ENCODE measurements around the gene PRR20G. TPM values are rescaled to one million over a fixed set of nuclear protein-coding genes. Genes with fewer than 3 reads are reported as not detected.

Gene PRR20G
- total RNA-seq, 1 donor from 2014 or later = not detected

GRCh38 chr3:127289706-127290575, 2.1 kb upstream of the PRR20G start:
- Mint-ChIP-seq H3K27me3 (peaks cover 17% of the 10 kb centered on the region), H3K4me1 (ENCODE audit: low read depth) (no peaks in the 10 kb centered on the region), H3K36me3 (ENCODE audit: insufficient read depth) (no peaks in the 10 kb centered on the region), H3K27ac (no peak overlapping the region), H3K9me3 (ENCODE audit: low read depth) (peaks cover 4% of the 10 kb centered on the region), H3K4me3 (ENCODE audit: low read depth) (no peak overlapping the region)
- TF ChIP-seq CTCF (IDR thresholded peaks at IDR 0.05; ENCODE audit: unreplicated experiment) = no peak
- DNase-seq (ENCODE audit: low spot score, unreplicated experiment) = no peak

GRCh38 chr3:127288921-127289705, 1.3 kb upstream of the PRR20G start:
- Mint-ChIP-seq H3K36me3 (ENCODE audit: insufficient read depth) (no peaks in the 10 kb centered on the region), H3K9me3 (ENCODE audit: low read depth) (peaks cover 4% of the 10 kb centered on the region), H3K4me3 (ENCODE audit: low read depth) (no peak overlapping the region), H3K4me1 (ENCODE audit: low read depth) (no peaks in the 10 kb centered on the region), H3K27me3 (peaks cover 16% of the 10 kb centered on the region), H3K27ac (no peak overlapping the region)
- DNase-seq (ENCODE audit: low spot score, unreplicated experiment) = no peak
- no peak for TF ChIP-seq CTCF (IDR thresholded peaks at IDR 0.05; ENCODE audit: unreplicated experiment)

- no peak overlapping the region for H3K27ac Mint-ChIP-seq
- TF ChIP-seq CTCF (IDR thresholded peaks at IDR 0.05; ENCODE audit: unreplicated experiment) = no peak
- no peak overlapping the region for H3K4me3 Mint-ChIP-seq (ENCODE audit: low read depth)
- H3K27me3 Mint-ChIP-seq = peaks cover 16% of the 10 kb centered on the region
- H3K9me3 Mint-ChIP-seq (ENCODE audit: low read depth) = peaks cover 4% of the 10 kb centered on the region
- no peak for DNase-seq (ENCODE audit: low spot score, unreplicated experiment)
- no peaks in the 10 kb centered on the region for H3K4me1 Mint-ChIP-seq (ENCODE audit: low read depth)
- H3K36me3 Mint-ChIP-seq (ENCODE audit: insufficient read depth) = no peaks in the 10 kb centered on the region
These were observed 497 bp upstream of the PRR20G start for GRCh38 chr3:127288343-127288742.

DNA sequence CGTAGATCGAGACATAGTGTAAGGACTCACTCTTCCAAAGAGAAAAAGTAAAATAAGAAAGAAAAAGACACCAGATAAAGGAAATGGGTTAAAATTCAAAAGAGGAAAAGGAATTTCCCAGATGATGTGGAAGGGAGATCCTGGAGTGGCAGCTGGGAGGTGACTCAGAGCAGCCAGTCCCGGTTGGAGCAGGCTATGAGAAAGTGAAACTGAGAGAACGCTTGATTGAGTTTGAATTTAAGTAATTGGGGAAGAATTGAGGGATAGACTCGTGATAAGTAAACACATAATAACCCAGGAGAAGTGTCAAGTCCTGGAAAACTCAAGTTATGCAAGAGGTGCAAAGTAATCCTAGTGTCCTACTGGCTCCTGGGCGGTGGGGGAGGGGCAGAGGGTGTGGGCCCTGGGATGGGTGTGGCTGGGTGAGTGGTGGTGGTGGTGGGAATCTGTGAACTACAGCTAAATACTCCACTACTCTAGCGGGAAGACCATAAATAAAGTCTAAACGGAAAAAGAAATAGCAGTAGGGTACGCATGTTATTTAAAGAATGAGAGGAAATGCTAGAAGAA, 1.2 kb downstream of the PRR20G start:
- Mint-ChIP-seq H3K36me3 (ENCODE audit: insufficient read depth) (no peaks in the 10 kb centered on the region), H3K4me3 (ENCODE audit: low read depth) (no peak overlapping the region), H3K4me1 (ENCODE audit: low read depth) (no peaks in the 10 kb centered on the region), H3K27ac (no peak overlapping the region), H3K9me3 (ENCODE audit: low read depth) (peaks cover 4% of the 10 kb centered on the region), H3K27me3 (peaks cover 21% of the 10 kb centered on the region)
- no peak for TF ChIP-seq CTCF (IDR thresholded peaks at IDR 0.05; ENCODE audit: unreplicated experiment)
- no peak for DNase-seq (ENCODE audit: low spot score, unreplicated experiment)

DNA sequence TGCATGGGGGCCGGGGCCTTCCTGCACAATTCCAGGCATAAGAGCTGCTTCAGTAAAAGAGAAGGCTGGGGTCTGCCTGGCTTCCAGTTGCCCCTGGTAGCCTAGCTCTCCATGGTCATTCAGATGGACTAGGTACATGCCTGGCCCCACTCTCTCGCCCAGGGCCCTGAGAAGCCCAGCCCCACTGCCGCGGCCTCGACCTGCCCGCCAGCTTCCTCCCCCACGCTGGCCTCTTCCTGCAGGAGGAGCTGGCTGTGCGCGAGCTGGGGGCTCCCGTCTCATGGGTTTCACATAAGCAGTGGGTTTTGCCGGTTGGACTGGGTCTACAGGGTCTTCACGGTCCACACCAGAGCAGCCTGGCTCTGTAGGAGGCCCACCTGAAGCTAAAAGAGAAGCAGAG, 3.6 kb downstream of the PRR20G start:
- no peak overlapping the region for H3K27ac Mint-ChIP-seq
- H3K27me3 Mint-ChIP-seq = peaks cover 24% of the 10 kb centered on the region

More for the DNA sequence above, 3.6 kb downstream of the PRR20G start:
- TF ChIP-seq CTCF (IDR thresholded peaks at IDR 0.05; ENCODE audit: unreplicated experiment) = no peak
- Mint-ChIP-seq H3K9me3 (ENCODE audit: low read depth) (peaks cover 4% of the 10 kb centered on the region), H3K4me1 (ENCODE audit: low read depth) (no peaks in the 10 kb centered on the region), H3K4me3 (ENCODE audit: low read depth) (no peak overlapping the region), H3K36me3 (ENCODE audit: insufficient read depth) (no peaks in the 10 kb centered on the region)
- no peak for DNase-seq (ENCODE audit: low spot score, unreplicated experiment)

All from progenitor cell of endocrine pancreas (in vitro differentiated cells).